A549 treated with CORT108297 at 1 μM for 4 hours (cell line): ENCODE data around the gene ANGPTL4. TPM values are rescaled to one million over a fixed set of nuclear protein-coding genes. Genes with fewer than 3 reads are reported as not detected.

Experiments
- total RNA-seq: library from RNA; stranded (reverse); fragments of 200-300 nt; extraction: Qiagen RNA extraction; gene quantifications from 5 replicates; pipeline ENCODE4 v1.2.3, GENCODE V29; 2022

Gene ANGPTL4
- total RNA-seq, result 151 to 287 TPM (median 256 TPM) in 5 replicates

GRCh38 chr19:8363803-8364771 is at the start of gene ANGPTL4:
Gene ANGPTL4 (plus strand): TSS chr19:8364155. CDS start chr19:8364322, 167 bp downstream.

GRCh38 chr19:8321067-8321985 is 42.6 kb upstream of the ANGPTL4 start, which contains the start of the genes NDUFA7 and RPS28:
Gene NDUFA7 (minus strand): TSS chr19:8321375. CDS start chr19:8321358, 17 bp downstream.
Gene RPS28 (plus strand): TSS chr19:8321496. CDS start chr19:8321531, 35 bp downstream.

GRCh38 chr19:8342684-8343482 is 21.1 kb upstream of the ANGPTL4 start, which contains the start of gene KANK3:
Gene KANK3 (minus strand): TSS chr19:8343262. CDS start chr19:8337828, 5,434 bp downstream.

GRCh38 chr19:8389891-8390616 is 26.1 kb downstream of the ANGPTL4 start, which contains the start of gene RAB11B:
Gene RAB11B (plus strand): TSS chr19:8390360. CDS start chr19:8390417, 57 bp downstream.

GRCh38 chr19:8412783-8413628 is 49.1 kb downstream of the ANGPTL4 start, which contains the start of gene MARCHF2:
Gene MARCHF2 (plus strand): TSS chr19:8413305. CDS start chr19:8421841, 8,536 bp downstream.

Other genes with a start within 250 kb of the ANGPTL4 start
- 0.01 TPM in 3 of 5 replicates, not detected in the others for gene FBN3, start 214.6 kb upstream of the ANGPTL4 start, total RNA-seq
- 2.5 to 3.4 TPM (median 3.3 TPM) in 5 replicates for gene CERS4, start 154.8 kb upstream of the ANGPTL4 start, total RNA-seq
- 64.1 to 108 TPM (median 106 TPM) in 5 replicates for gene CD320, start 55.8 kb upstream of the ANGPTL4 start, total RNA-seq
- 75.7 to 93.7 TPM (median 90.5 TPM) in 5 replicates for gene NDUFA7, start 42.8 kb upstream of the ANGPTL4 start, total RNA-seq
- gene RPS28, start 42.7 kb upstream of the ANGPTL4 start, total RNA-seq, result 403 to 1,017 TPM (median 931 TPM) in 5 replicates
- gene KANK3, start 20.9 kb upstream of the ANGPTL4 start, total RNA-seq, result 3.1 to 6.2 TPM (median 5.1 TPM) in 5 replicates
- gene RAB11B, start 26.2 kb downstream of the ANGPTL4 start, total RNA-seq, result 90.2 to 101 TPM (median 94.2 TPM) in 5 replicates
- 15.6 to 20.3 TPM (median 17.7 TPM) in 5 replicates for gene MARCHF2, start 49.1 kb downstream of the ANGPTL4 start, total RNA-seq
- gene HNRNPM, start 80.8 kb downstream of the ANGPTL4 start, total RNA-seq, result 229 to 311 TPM (median 235 TPM) in 5 replicates
- 0.07 to 0.25 TPM (median 0.16 TPM) in 5 replicates for gene PRAM1, start 138.5 kb downstream of the ANGPTL4 start, total RNA-seq
- gene ZNF414, start 150.0 kb downstream of the ANGPTL4 start, total RNA-seq, result 17.5 to 21.7 TPM (median 18.6 TPM) in 5 replicates
- 0.14 to 0.49 TPM (median 0.28 TPM) in 5 replicates for gene MYO1F, start 213.3 kb downstream of the ANGPTL4 start, total RNA-seq
- 10.9 to 20.7 TPM (median 20.2 TPM) in 5 replicates for gene ADAMTS10, start 246.6 kb downstream of the ANGPTL4 start, total RNA-seq